Astrocyte (in vitro differentiated cells and primary cell): Measurements from ENCODE around the gene PLAGL2. TPM values are rescaled to one million over a fixed set of nuclear protein-coding genes. Genes with fewer than 3 reads are reported as not detected.

Source experiments
- DNase-seq: peaks from one replicate; pipeline ENCODE4 v3.0.0-alpha.2; 2010; ENCODE audit warnings: low read depth
- FAIRE-seq: peaks from 2 replicates; lab custom pipeline; 2011; peaks lifted over from hg19 to GRCh38; lab: Jason Lieb, UNC
- H2AFZ ChIP-seq: 2 replicates; pipeline ENCODE4 v1.6.0; 2012; ENCODE audit warnings: low read depth, low read length, inconsistent platforms
- H3K27ac ChIP-seq: 2 replicates; pipeline ENCODE4 v1.5.1; 2011; ENCODE audit warnings: low read depth, low read length, inconsistent platforms
- H3K27me3 ChIP-seq: 2 replicates; pipeline ENCODE4 v1.6.0; 2011; ENCODE audit warnings: low read length, inconsistent platforms; ENCODE audit not compliant: insufficient read depth
- H3K36me3 ChIP-seq: 2 replicates; pipeline ENCODE4 v1.5.1; 2011; ENCODE audit warnings: low read length, inconsistent platforms; ENCODE audit not compliant: insufficient read depth
- H3K4me1 ChIP-seq: 2 replicates; pipeline ENCODE4 v1.5.1; 2011; ENCODE audit warnings: low read length, inconsistent platforms; ENCODE audit not compliant: insufficient read depth
- H3K4me2 ChIP-seq: 2 replicates; pipeline ENCODE4 v1.6.0; 2012; ENCODE audit warnings: low read length, inconsistent platforms
- H3K4me3 ChIP-seq: 2 replicates; pipeline ENCODE4 v1.5.1; 2011; ENCODE audit warnings: low read depth, mild to moderate bottlenecking, low read length, inconsistent platforms; ENCODE audit not compliant: insufficient read depth
- H3K79me2 ChIP-seq: 2 replicates; pipeline ENCODE4 v1.6.0; 2012; ENCODE audit warnings: mild to moderate bottlenecking, low read length, inconsistent platforms; ENCODE audit not compliant: insufficient read depth
- H3K9ac ChIP-seq: 2 replicates; pipeline ENCODE4 v1.6.0; 2012; ENCODE audit warnings: mild to moderate bottlenecking, low read length, inconsistent platforms
- H3K9me3 ChIP-seq: 2 replicates; pipeline ENCODE4 v1.5.1; 2012; ENCODE audit warnings: low read depth, mild to moderate bottlenecking, low read length, inconsistent platforms; ENCODE audit not compliant: insufficient read depth
- H4K20me1 ChIP-seq: 2 replicates; pipeline ENCODE4 v1.6.0; 2012; ENCODE audit warnings: low read length, inconsistent platforms; ENCODE audit not compliant: insufficient read depth
- H3K27ac Mint-ChIP-seq: one replicate; pipeline ENCODE4 v1.8.0; 2021; ENCODE audit warnings: mild to moderate bottlenecking, mixed read lengths; ENCODE audit not compliant: unreplicated experiment
- H3K27me3 Mint-ChIP-seq: one replicate; pipeline ENCODE4 v1.8.0; 2021; ENCODE audit warnings: low read depth, mixed read lengths; ENCODE audit not compliant: unreplicated experiment
- H3K36me3 Mint-ChIP-seq: one replicate; pipeline ENCODE4 v1.8.0; 2021; ENCODE audit warnings: low read depth, mixed read lengths; ENCODE audit not compliant: unreplicated experiment
- H3K4me1 Mint-ChIP-seq: one replicate; pipeline ENCODE4 v1.8.0; 2021; ENCODE audit warnings: low read depth, mixed read lengths; ENCODE audit not compliant: unreplicated experiment
- H3K4me3 Mint-ChIP-seq: one replicate; pipeline ENCODE4 v1.8.0; 2021; ENCODE audit warnings: mild to moderate bottlenecking, moderate library complexity, mixed read lengths; ENCODE audit not compliant: unreplicated experiment
- H3K9me3 Mint-ChIP-seq: one replicate; pipeline ENCODE4 v1.8.0; 2021; ENCODE audit warnings: mild to moderate bottlenecking, mixed read lengths; ENCODE audit not compliant: unreplicated experiment
- EZH2 ChIP-seq: IDR thresholded peaks from 2 replicates; pipeline ENCODE4 v1.6.1; 2012; ENCODE audit warnings: mild to moderate bottlenecking, low read length, inconsistent platforms; ENCODE audit not compliant: insufficient read depth
- total RNA-seq: library from RNA; stranded (reverse); gene quantifications from 2 replicates; pipeline ENCODE4 v1.2.1, GENCODE V29; 2021
- TF ChIP-seq, protein P1 (sequence below): IDR thresholded peaks from 2 replicates; pipeline ENCODE4 v1.5.1; 2011; ENCODE audit warnings: low read depth, mild to moderate bottlenecking, inconsistent platforms, low read length, moderate library complexity; ENCODE audit not compliant: insufficient read depth

Gene PLAGL2
- total RNA-seq, 1 donor from 2014 or later: 15.3 TPM

DNA sequence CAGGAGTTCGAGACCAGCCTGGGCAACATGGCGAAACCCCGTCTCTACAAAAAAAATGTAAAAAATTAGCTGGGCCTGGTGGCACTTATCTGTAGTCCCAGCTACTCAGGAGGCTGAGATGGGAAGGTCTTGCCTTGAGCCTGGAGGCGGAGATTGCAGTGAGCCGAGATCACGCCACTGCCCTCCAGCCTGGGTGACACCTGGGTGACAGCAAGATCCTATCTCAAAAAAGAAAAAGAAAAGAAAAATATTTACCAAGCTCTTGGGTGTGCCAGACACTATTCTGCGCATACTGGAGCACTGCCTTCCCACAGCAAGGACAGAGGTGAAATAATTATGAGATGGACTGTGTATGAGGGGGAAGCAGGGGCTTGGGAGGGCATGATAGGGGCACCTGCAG, 19.8 kb upstream of the PLAGL2 start:
- Histone ChIP-seq H3K4me2 (no peak overlapping the region), H2AFZ (no peak overlapping the region), H3K9me3 (no peaks in the 10 kb centered on the region), H3K9ac (no peak overlapping the region), H3K4me1 (no peaks in the 10 kb centered on the region), H3K27ac (no peak overlapping the region), H3K4me3 (no peak overlapping the region), H4K20me1 (peaks cover 3% of the 10 kb centered on the region), H3K27me3 (no peaks in the 10 kb centered on the region), H3K36me3 (peaks cover 41% of the 10 kb centered on the region), H3K79me2 (no peaks in the 10 kb centered on the region)
- Mint-ChIP-seq H3K36me3 (peaks cover 18% of the 10 kb centered on the region), H3K4me1 (peaks cover 16% of the 10 kb centered on the region), H3K4me3 (no peak overlapping the region), H3K9me3 (no peaks in the 10 kb centered on the region), H3K27me3 (no peaks in the 10 kb centered on the region), H3K27ac (no peak overlapping the region)
- FAIRE-seq: no peak
- no peak for DNase-seq
- no peak for TF ChIP-seq EZH2
- TF ChIP-seq, protein P1, sequence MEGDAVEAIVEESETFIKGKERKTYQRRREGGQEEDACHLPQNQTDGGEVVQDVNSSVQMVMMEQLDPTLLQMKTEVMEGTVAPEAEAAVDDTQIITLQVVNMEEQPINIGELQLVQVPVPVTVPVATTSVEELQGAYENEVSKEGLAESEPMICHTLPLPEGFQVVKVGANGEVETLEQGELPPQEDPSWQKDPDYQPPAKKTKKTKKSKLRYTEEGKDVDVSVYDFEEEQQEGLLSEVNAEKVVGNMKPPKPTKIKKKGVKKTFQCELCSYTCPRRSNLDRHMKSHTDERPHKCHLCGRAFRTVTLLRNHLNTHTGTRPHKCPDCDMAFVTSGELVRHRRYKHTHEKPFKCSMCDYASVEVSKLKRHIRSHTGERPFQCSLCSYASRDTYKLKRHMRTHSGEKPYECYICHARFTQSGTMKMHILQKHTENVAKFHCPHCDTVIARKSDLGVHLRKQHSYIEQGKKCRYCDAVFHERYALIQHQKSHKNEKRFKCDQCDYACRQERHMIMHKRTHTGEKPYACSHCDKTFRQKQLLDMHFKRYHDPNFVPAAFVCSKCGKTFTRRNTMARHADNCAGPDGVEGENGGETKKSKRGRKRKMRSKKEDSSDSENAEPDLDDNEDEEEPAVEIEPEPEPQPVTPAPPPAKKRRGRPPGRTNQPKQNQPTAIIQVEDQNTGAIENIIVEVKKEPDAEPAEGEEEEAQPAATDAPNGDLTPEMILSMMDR: no peak

DNA sequence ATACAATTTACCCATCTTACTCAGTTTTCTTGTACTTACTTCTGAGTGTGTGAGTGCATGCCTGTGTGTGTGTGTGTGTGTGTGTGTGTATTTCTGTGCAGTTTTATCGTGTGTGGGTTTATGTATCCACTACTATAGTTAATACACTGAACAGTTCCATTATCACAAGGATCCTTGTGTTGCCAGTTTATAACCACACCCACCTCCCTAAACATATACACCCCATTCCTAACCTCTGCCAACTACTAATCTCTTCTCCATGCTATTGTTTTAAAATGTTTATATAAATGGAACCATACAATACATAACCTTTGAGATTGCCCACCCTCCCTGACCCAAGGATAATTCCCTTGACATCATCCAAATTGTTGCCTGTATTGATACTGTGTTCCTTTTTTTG, 18.8 kb upstream of the PLAGL2 start:
- Mint-ChIP-seq H3K4me1 (peaks cover 11% of the 10 kb centered on the region), H3K27ac (no peak overlapping the region), H3K27me3 (no peaks in the 10 kb centered on the region), H3K4me3 (no peak overlapping the region), H3K36me3 (peaks cover 24% of the 10 kb centered on the region), H3K9me3 (no peaks in the 10 kb centered on the region)
- no peaks in the 10 kb centered on the region for H3K79me2 ChIP-seq
- DNase-seq (no peak), FAIRE-seq (no peak)
- no peak overlapping the region for H3K9ac ChIP-seq
- H3K4me2 ChIP-seq: no peak overlapping the region
- no peaks in the 10 kb centered on the region for H4K20me1 ChIP-seq
- H3K4me1 ChIP-seq: no peaks in the 10 kb centered on the region
- TF ChIP-seq, protein P1: no peak
- TF ChIP-seq EZH2: no peak
- H2AFZ ChIP-seq: no peak overlapping the region
- H3K4me3 ChIP-seq: no peak overlapping the region
- no peaks in the 10 kb centered on the region for H3K9me3 ChIP-seq
- no peak overlapping the region for H3K27ac ChIP-seq
- H3K27me3 ChIP-seq: no peaks in the 10 kb centered on the region
- H3K36me3 ChIP-seq: peaks cover 41% of the 10 kb centered on the region

DNA sequence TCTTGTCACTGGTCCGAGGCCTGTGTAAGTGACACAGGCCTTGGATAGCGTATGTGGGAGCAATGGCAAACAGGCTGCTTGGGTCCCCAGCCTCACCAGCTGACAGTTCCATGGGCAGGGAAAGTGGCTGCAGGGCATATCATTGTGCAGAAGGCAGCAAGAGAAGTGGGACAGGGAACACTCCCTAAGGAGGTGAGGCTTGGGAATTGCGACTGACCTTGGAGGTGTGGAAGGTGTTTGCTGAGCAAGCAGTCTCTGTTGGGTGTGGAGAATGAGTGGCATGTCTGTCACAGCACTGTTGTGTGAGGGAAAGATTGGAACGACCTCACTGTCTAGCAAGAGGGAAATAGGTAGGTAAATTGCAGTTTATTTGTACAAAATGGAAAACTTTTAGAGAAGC, 16.9 kb upstream of the PLAGL2 start:
- H3K27ac Mint-ChIP-seq: no peak overlapping the region

More for the DNA sequence above, 16.9 kb upstream of the PLAGL2 start:
- no peaks in the 10 kb centered on the region for H3K27me3 Mint-ChIP-seq
- Histone ChIP-seq H3K27ac (no peak overlapping the region), H4K20me1 (no peaks in the 10 kb centered on the region), H3K4me3 (no peak overlapping the region), H3K9ac (no peak overlapping the region), H3K4me2 (no peak overlapping the region), H2AFZ (no peak overlapping the region), H3K79me2 (no peaks in the 10 kb centered on the region), H3K36me3 (peaks cover 38% of the 10 kb centered on the region), H3K27me3 (no peaks in the 10 kb centered on the region), H3K4me1 (no peaks in the 10 kb centered on the region), H3K9me3 (no peaks in the 10 kb centered on the region)
- no peak overlapping the region for H3K4me3 Mint-ChIP-seq
- no peaks in the 10 kb centered on the region for H3K9me3 Mint-ChIP-seq
- H3K36me3 Mint-ChIP-seq: peaks cover 20% of the 10 kb centered on the region
- FAIRE-seq: no peak
- no peak for DNase-seq
- TF ChIP-seq, protein P1: no peak
- no peak for TF ChIP-seq EZH2
- H3K4me1 Mint-ChIP-seq: peaks cover 5% of the 10 kb centered on the region
